H9 (cell line): ENCODE results near the gene PHEX. TPM values are rescaled to one million over a fixed set of nuclear protein-coding genes. Genes with fewer than 3 reads are reported as not detected.

ENCODE experiments used
- DNase-seq: peaks from one replicate; pipeline ENCODE4 v3.0.0-alpha.2; 2017
- H2AFZ ChIP-seq: one replicate; pipeline ENCODE4 v1.6.1; 2013; ENCODE audit warnings: mild to moderate bottlenecking, low read length, control low read depth, moderate library complexity
- H2AK5ac ChIP-seq: 2 replicates; pipeline ENCODE4 v1.6.1; 2013; ENCODE audit warnings: low read length, control low read depth, mixed read lengths; ENCODE audit not compliant: insufficient read length
- H2BK120ac ChIP-seq: one replicate; pipeline ENCODE4 v1.6.1; 2013; ENCODE audit warnings: low read depth, mild to moderate bottlenecking, low read length, control low read depth, inconsistent platforms; ENCODE audit not compliant: poor library complexity, severe bottlenecking
- H2BK12ac ChIP-seq: 2 replicates; pipeline ENCODE4 v1.6.1; 2013; ENCODE audit warnings: low read length, control low read depth, mixed read lengths, low read depth; ENCODE audit not compliant: insufficient read length
- H2BK15ac ChIP-seq: 2 replicates; pipeline ENCODE4 v1.6.1; 2013; ENCODE audit warnings: low read depth, low read length, control low read depth
- H2BK20ac ChIP-seq: one replicate; pipeline ENCODE4 v1.6.1; 2013; ENCODE audit warnings: low read depth, mild to moderate bottlenecking, low read length, control low read depth, inconsistent platforms; ENCODE audit not compliant: poor library complexity, severe bottlenecking
- H2BK5ac ChIP-seq: 2 replicates; pipeline ENCODE4 v1.6.1; 2013; ENCODE audit warnings: low read length, control low read depth, mixed read lengths; ENCODE audit not compliant: insufficient read length
- H3K14ac ChIP-seq: 2 replicates; pipeline ENCODE4 v1.6.1; 2013; ENCODE audit warnings: low read length, control low read depth; ENCODE audit not compliant: insufficient read depth
- H3K18ac ChIP-seq: 2 replicates; pipeline ENCODE4 v1.6.1; 2013; ENCODE audit warnings: low read depth, mild to moderate bottlenecking, mixed read lengths, low read length, control low read depth; ENCODE audit not compliant: insufficient read length
- H3K23ac ChIP-seq: 2 replicates; pipeline ENCODE4 v1.6.1; 2013; ENCODE audit warnings: low read length, control low read depth, mixed read lengths, low read depth; ENCODE audit not compliant: insufficient read length
- H3K23me2 ChIP-seq: 2 replicates; pipeline ENCODE4 v1.6.1; 2013; ENCODE audit warnings: low read depth, mild to moderate bottlenecking, mixed read lengths, low read length, control low read depth; ENCODE audit not compliant: insufficient read length, poor library complexity, severe bottlenecking
- H3K27ac ChIP-seq: 2 replicates; pipeline ENCODE4 v1.5.1; 2013; ENCODE audit warnings: low read length, control low read depth, mixed read lengths, low read depth; ENCODE audit not compliant: insufficient read length
- H3K27me3 ChIP-seq: 2 replicates; pipeline ENCODE4 v1.6.1; 2013; ENCODE audit warnings: low read length, control low read depth, inconsistent platforms; ENCODE audit not compliant: insufficient read depth
- H3K4ac ChIP-seq: 2 replicates; pipeline ENCODE4 v1.6.1; 2013; ENCODE audit warnings: low read depth, mild to moderate bottlenecking, control low read depth, inconsistent platforms, low read length, moderate library complexity
- H3K4me1 ChIP-seq: 2 replicates; pipeline ENCODE4 v1.6.1; 2013; ENCODE audit warnings: low read length, control low read depth, inconsistent platforms; ENCODE audit not compliant: insufficient read depth
- H3K4me2 ChIP-seq: 2 replicates; pipeline ENCODE4 v1.6.1; 2013; ENCODE audit warnings: low read length, control low read depth, mixed read lengths; ENCODE audit not compliant: insufficient read length, insufficient read depth
- H3K56ac ChIP-seq: 2 replicates; pipeline ENCODE4 v1.6.1; 2013; ENCODE audit warnings: low read depth, mild to moderate bottlenecking, mixed read lengths, low read length, control low read depth; ENCODE audit not compliant: insufficient read length
- H3K79me1 ChIP-seq: 2 replicates; pipeline ENCODE4 v1.6.1; 2013; ENCODE audit warnings: low read depth, mild to moderate bottlenecking, moderate library complexity, low read length, control low read depth, inconsistent platforms; ENCODE audit not compliant: insufficient read depth, poor library complexity, severe bottlenecking
- H3K79me2 ChIP-seq: 2 replicates; pipeline ENCODE4 v1.6.1; 2013; ENCODE audit warnings: low read length, control low read depth, inconsistent platforms; ENCODE audit not compliant: insufficient read depth
- H3K9ac ChIP-seq: 2 replicates; pipeline ENCODE4 v1.6.1; 2013; ENCODE audit warnings: low read length, control low read depth, mixed read lengths; ENCODE audit not compliant: insufficient read length; ENCODE audit errors: extremely low read depth
- H3K9me3 ChIP-seq: one replicate; pipeline ENCODE4 v1.6.1; 2013; ENCODE audit warnings: low read depth, low read length, inconsistent platforms; ENCODE audit not compliant: control insufficient read depth
- H3T11ph ChIP-seq: one replicate; pipeline ENCODE4 v1.6.1; 2013; ENCODE audit warnings: mild to moderate bottlenecking, low read length, control low read depth, inconsistent platforms
- H4K20me1 ChIP-seq: one replicate; pipeline ENCODE4 v1.6.1; 2013; ENCODE audit not compliant: control insufficient read depth, insufficient read length, insufficient read depth
- H4K5ac ChIP-seq: 2 replicates; pipeline ENCODE4 v1.6.1; 2013; ENCODE audit warnings: low read depth, mild to moderate bottlenecking, mixed read lengths, low read length, control low read depth; ENCODE audit not compliant: insufficient read length
- H4K8ac ChIP-seq: replicated peaks from 2 replicates; pipeline ENCODE4 v1.6.1; 2013; ENCODE audit warnings: low read length, control low read depth, mixed read lengths, low read depth; ENCODE audit not compliant: insufficient read length
- H4K91ac ChIP-seq: 2 replicates; pipeline ENCODE4 v1.6.1; 2013; ENCODE audit warnings: low read depth, mild to moderate bottlenecking, moderate library complexity, mixed read lengths, low read length, control low read depth; ENCODE audit not compliant: insufficient read length
- H3K27ac Mint-ChIP-seq, 3 experiments: 2 replicates in 2 of 3; 3 replicates in 1 of 3; pipeline ENCODE4 v1.8.0; 2020 to 2021; ENCODE audit warnings: mixed read lengths in 3 of 3, mild to moderate bottlenecking in 1 of 3, moderate library complexity in 1 of 3
- H3K27me3 Mint-ChIP-seq: 2 replicates; pipeline ENCODE4 v1.8.0; 2021; ENCODE audit warnings: low read depth, mild to moderate bottlenecking, moderate library complexity, mixed read lengths
- H3K36me3 Mint-ChIP-seq, 3 experiments: 2 replicates in 2 of 3; 3 replicates in 1 of 3; pipeline ENCODE4 v1.8.0; 2020 to 2021; ENCODE audit warnings: low read depth in 3 of 3, mixed read lengths in 3 of 3; ENCODE audit not compliant: insufficient read depth in 1 of 3
- H3K4me1 Mint-ChIP-seq, 2 experiments: 2 replicates each; pipeline ENCODE4 v1.8.0; 2020; ENCODE audit warnings: mixed read lengths in 2 of 2
- H3K4me3 Mint-ChIP-seq, 2 experiments: 2 replicates in 1 of 2; 3 replicates in 1 of 2; pipeline ENCODE4 v1.8.0; 2020 to 2021; ENCODE audit warnings: mild to moderate bottlenecking in 2 of 2, mixed read lengths in 2 of 2, moderate library complexity in 1 of 2
- H3K9me3 Mint-ChIP-seq, 2 experiments: 2 replicates in 1 of 2; 3 replicates in 1 of 2; pipeline ENCODE4 v1.8.0; 2020; ENCODE audit warnings: mild to moderate bottlenecking in 2 of 2, mixed read lengths in 2 of 2, moderate library complexity in 1 of 2
- WGBS: extraction: QIAGEN DNeasy Blood & Tissue Kit; methylation state at CpG from one replicate; pipeline ENCODE4 v1.1.7; 2013; ENCODE audit warnings: missing lambda C conversion rate, low lambda C conversion rate, mixed read lengths; ENCODE audit not compliant: insufficient read length; ENCODE audit errors: extremely low coverage; 5-methylcytosine and 5-hydroxymethylcytosine counted together
- total RNA-seq: library from RNA; stranded (reverse); gene quantifications from 2 replicates; pipeline ENCODE4 v1.2.1, GENCODE V29; 2021
- TF ChIP-seq, protein P1 (sequence below): fragments of 200-600 bp; sonication (generic); conservative IDR thresholded peaks from 3 replicates; pipeline ENCODE4 v1.8.0; 2021; ENCODE audit warnings: antibody characterized with exemption, mild to moderate bottlenecking

The PHEX gene
- total RNA-seq, 1 experiment from 2014 or later: 0.11 TPM

DNA sequence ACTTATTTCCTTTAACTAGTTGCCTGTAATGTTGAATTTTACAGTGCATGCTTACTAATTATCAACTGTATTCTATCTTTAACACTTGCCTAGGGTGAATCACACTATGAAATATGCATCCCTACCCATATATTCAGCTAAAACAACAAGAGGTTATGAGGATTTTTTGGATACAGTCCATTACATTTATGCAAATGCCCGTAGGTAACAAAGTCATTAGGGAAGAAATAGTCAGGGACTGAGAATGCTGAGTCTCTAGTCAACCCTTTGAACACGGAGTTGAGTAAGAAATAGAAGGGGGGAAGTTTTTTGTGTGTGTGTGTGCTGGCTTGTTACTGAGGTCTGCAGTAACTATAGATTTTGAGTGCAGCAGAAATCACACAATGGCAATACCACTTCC is 214.5 kb downstream of the PHEX start:
- Mint-ChIP-seq H3K27ac (no peak overlapping the region), H3K27me3 (no peaks in the 10 kb centered on the region; the same call in 1 of the 2 replicates), H3K36me3 (peaks cover 0 to 6% (median 3%) of the 10 kb centered on the region in 3 experiments; a peak in 2 of 7 replicates), H3K4me1 (0 out of 4 replicates have a peak, but pooled peaks cover 0 to 4% of the 10 kb centered on the region in 2 experiments), H3K9me3 (peaks cover 13 to 39% of the 10 kb centered on the region in 2 experiments), H3K4me3 (no peak overlapping the region)
- Histone ChIP-seq H4K5ac (no peak overlapping the region), H3T11ph (no peak overlapping the region), H3K18ac (no peak overlapping the region), H3K27me3 (no peaks in the 10 kb centered on the region), H3K56ac (no peak overlapping the region), H2BK20ac (no peak overlapping the region), H2BK15ac (no peak overlapping the region), H2BK5ac (no peak overlapping the region), H3K4ac (no peak overlapping the region), H3K4me1 (no peaks in the 10 kb centered on the region), H3K4me2 (no peak overlapping the region), H2BK120ac (no peak overlapping the region), H3K9ac (no peak overlapping the region), H2AK5ac (no peak overlapping the region), H2BK12ac (no peak overlapping the region), H2AFZ (no peak overlapping the region), H3K23me2 (no peaks in the 10 kb centered on the region), H4K91ac (no peak overlapping the region), H3K79me2 (no peaks in the 10 kb centered on the region; the same call in 1 of the 2 replicates), H4K20me1 (no peaks in the 10 kb centered on the region), H3K9me3 (peaks cover under 1% of the 10 kb centered on the region), H3K27ac (no peak overlapping the region), H3K14ac (no peak overlapping the region), H3K79me1 (no peaks in the 10 kb centered on the region), H4K8ac (no peak overlapping the region), H3K23ac (no peak overlapping the region)
- WGBS: no CpG with 5 or more reads among the region's 2 CpGs
- DNase-seq: no peak
- TF ChIP-seq, protein P1, sequence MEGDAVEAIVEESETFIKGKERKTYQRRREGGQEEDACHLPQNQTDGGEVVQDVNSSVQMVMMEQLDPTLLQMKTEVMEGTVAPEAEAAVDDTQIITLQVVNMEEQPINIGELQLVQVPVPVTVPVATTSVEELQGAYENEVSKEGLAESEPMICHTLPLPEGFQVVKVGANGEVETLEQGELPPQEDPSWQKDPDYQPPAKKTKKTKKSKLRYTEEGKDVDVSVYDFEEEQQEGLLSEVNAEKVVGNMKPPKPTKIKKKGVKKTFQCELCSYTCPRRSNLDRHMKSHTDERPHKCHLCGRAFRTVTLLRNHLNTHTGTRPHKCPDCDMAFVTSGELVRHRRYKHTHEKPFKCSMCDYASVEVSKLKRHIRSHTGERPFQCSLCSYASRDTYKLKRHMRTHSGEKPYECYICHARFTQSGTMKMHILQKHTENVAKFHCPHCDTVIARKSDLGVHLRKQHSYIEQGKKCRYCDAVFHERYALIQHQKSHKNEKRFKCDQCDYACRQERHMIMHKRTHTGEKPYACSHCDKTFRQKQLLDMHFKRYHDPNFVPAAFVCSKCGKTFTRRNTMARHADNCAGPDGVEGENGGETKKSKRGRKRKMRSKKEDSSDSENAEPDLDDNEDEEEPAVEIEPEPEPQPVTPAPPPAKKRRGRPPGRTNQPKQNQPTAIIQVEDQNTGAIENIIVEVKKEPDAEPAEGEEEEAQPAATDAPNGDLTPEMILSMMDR: no peak
